Measurements from ENCODE around the gene C1orf74. TPM values are rescaled to one million over a fixed set of nuclear protein-coding genes. Genes with fewer than 3 reads are reported as not detected.

The C1orf74 gene
- total and polyA plus RNA-seq, 2 donors (not counting 3 experiments of a cell fraction or from before 2014, with no cell fraction given), result 2.4 to 3.0 TPM

- Histone ChIP-seq H3K27me3 (ENCODE audit: control insufficient read depth in 2 of 2, insufficient read depth in 2 of 2, low read length in 2 of 2) (no peaks in the 10 kb centered on the region), H3K79me2 (ENCODE audit: control insufficient read depth, insufficient read depth, low read length) (peaks cover 14% of the 10 kb centered on the region), H4K20me1 (replicated peaks; ENCODE audit: control insufficient read depth, extremely low read depth, insufficient read depth, low read length) (no peaks in the 10 kb centered on the region), H3K4me3 (replicated peaks in 1 of 3; ENCODE audit: insufficient read depth in 1 of 3, low read depth in 1 of 3, low read length in 3 of 3) (no peak overlapping the region), H3K4me2 (ENCODE audit: insufficient read depth, low read length) (peak overlapping the region; percentile 45), H3K27ac (ENCODE audit: insufficient read depth, low read depth, low read length) (no peak overlapping the region), H3K9me1 (replicated peaks; ENCODE audit: control insufficient read depth, extremely low read depth, insufficient read depth, low read length) (no peaks in the 10 kb centered on the region), H3K9ac (replicated peaks; ENCODE audit: extremely low read depth, insufficient read depth, low read length) (no peak overlapping the region), H2AFZ (ENCODE audit: low read depth, low read length) (no peak overlapping the region), H3K36me3 (ENCODE audit: control insufficient read depth in 2 of 2, extremely low read depth in 1 of 2, insufficient read depth in 2 of 2, low read length in 2 of 2) (peaks cover 8 to 11% of the 10 kb centered on the region in 2 experiments), H3K9me3 (replicated peaks; ENCODE audit: control insufficient read depth, insufficient read depth, low read length) (no peaks in the 10 kb centered on the region), H3K4me1 (ENCODE audit: control insufficient read depth, extremely low read depth, insufficient read depth, low read length) (peaks cover 41% of the 10 kb centered on the region)
- intact Hi-C loops (cut with micrococcal nuclease), result no loop called here
- DNase-seq (ENCODE audit: low read depth, low spot score), result no peak
- POLR2A ChIA-PET, result no interaction called here
- no TSS peak for BruUV-seq (replicated peaks)
- dilution Hi-C loops (cut with MboI; ENCODE audit: extremely low pct_ligation_motif_present, low sequenced_read_pairs), result loop anchor here (25.0 kb wide), 1 partner anchor 533 kb away; no protein-coding TSS in a partner anchor
- FAIRE-seq, result no peak
- TF ChIP-seq EZH2 (IDR thresholded peaks at IDR 0.05; ENCODE audit: borderline replicate concordance, low read depth, low read length, severe bottlenecking), result no peak
- no peak for TF ChIP-seq CTCF (IDR thresholded peaks at IDR 0.05; ENCODE audit: extremely low read depth in 1 of 2, insufficient read depth in 1 of 2, low read depth in 1 of 2, low read length in 2 of 2)
- no peak for TF ChIP-seq GATA2 (IDR thresholded peaks at IDR 0.05; ENCODE audit: insufficient read depth, insufficient read length, low read depth, low read length)
- no peak for TF ChIP-seq POLR2A (IDR thresholded peaks at IDR 0.05; ENCODE audit: low read depth, low read length)
- TF ChIP-seq JUN (IDR thresholded peaks at IDR 0.05; ENCODE audit: borderline replicate concordance, insufficient read depth, insufficient read length, low read depth), result no peak
- TF ChIP-seq MYC (IDR thresholded peaks at IDR 0.05; ENCODE audit: low read depth, low read length), result no peak
- TF ChIP-seq MAX (IDR thresholded peaks at IDR 0.05; ENCODE audit: insufficient read depth, insufficient read length), result no peak
- CTCF ChIA-PET, result interaction anchor here (0.7 to 1.1 kb wide), 3 partner anchors 9 to 21 kb away, joined by 3 to 5 read pairs (median 3); no protein-coding TSS in a partner anchor
Observed at GRCh38 chr1:209829716-209830115, 45.4 kb upstream of the C1orf74 start.
